ENCODE measurements around the gene TOPAZ1. TPM values are rescaled to one million over a fixed set of nuclear protein-coding genes. Genes with fewer than 3 reads are reported as not detected.

The TOPAZ1 gene
- total RNA-seq, 4 donors from 2014 or later, result not detected

DNA sequence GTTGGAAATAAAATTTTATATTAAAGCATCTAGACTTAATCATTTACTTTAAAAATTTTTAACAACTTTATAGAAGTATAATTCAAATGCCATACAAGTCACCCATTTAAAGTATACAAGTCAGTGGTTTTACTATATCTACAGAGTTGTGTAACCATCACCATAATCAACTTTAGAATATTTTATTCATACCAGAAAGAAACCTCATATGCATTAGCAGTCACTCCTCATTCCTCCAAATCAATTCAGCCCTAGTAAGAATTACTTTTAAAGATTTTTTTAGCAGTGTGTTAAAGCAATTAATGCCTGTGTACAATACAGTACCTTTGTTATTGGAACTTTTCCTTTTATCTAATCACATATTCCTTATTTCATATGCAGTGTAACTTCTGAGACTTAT, 82.9 kb downstream of the TOPAZ1 start:
- Histone ChIP-seq H3K9me3 (no peaks in the 10 kb centered on the region), H3K27ac (no peak overlapping the region), H3K4me3 (no peak overlapping the region), H3K27me3 (peaks cover 4% of the 10 kb centered on the region), H3K4me1 (no peaks in the 10 kb centered on the region), H3K36me3 (no peaks in the 10 kb centered on the region)
- no peak for TF ChIP-seq EP300 (IDR thresholded peaks at IDR 0.05)
- TF ChIP-seq, protein P1, sequence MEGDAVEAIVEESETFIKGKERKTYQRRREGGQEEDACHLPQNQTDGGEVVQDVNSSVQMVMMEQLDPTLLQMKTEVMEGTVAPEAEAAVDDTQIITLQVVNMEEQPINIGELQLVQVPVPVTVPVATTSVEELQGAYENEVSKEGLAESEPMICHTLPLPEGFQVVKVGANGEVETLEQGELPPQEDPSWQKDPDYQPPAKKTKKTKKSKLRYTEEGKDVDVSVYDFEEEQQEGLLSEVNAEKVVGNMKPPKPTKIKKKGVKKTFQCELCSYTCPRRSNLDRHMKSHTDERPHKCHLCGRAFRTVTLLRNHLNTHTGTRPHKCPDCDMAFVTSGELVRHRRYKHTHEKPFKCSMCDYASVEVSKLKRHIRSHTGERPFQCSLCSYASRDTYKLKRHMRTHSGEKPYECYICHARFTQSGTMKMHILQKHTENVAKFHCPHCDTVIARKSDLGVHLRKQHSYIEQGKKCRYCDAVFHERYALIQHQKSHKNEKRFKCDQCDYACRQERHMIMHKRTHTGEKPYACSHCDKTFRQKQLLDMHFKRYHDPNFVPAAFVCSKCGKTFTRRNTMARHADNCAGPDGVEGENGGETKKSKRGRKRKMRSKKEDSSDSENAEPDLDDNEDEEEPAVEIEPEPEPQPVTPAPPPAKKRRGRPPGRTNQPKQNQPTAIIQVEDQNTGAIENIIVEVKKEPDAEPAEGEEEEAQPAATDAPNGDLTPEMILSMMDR (IDR thresholded peaks at IDR 0.05), result no peak
- no peak for TF ChIP-seq POLR2AphosphoS5 (IDR thresholded peaks at IDR 0.05)
- TF ChIP-seq POLR2A (IDR thresholded peaks at IDR 0.05), result no peak
- no peak for DNase-seq (ENCODE audit: low spot score in 2 of 2)

DNA sequence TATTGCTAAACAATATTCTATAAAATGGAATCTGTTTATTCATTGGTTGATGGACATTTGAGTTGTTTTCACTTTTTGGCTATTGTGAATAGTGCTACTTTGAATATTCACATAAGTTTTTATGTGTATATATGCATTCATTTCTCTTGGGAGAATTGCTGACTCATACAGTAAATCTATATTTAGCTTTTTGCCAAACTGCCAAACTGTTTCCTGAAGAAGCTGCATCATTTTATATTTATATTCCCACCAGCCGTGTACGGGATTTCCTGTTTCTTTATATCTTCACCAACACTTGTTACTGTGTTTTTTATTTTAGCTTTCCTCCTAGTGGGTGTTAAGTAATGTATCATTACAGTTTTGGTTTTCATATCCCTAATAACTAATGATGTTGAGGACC, 84.3 kb downstream of the TOPAZ1 start:
- peaks cover 4% of the 10 kb centered on the region for H3K27me3 ChIP-seq
- WGBS, result 39% methylated on average over 2 of the region's 2 CpGs
- DNase-seq (ENCODE audit: low spot score in 2 of 2), result no peak
- H3K9me3 ChIP-seq, result no peaks in the 10 kb centered on the region
- no peak overlapping the region for H3K27ac ChIP-seq
- TF ChIP-seq, protein P1 (IDR thresholded peaks at IDR 0.05), result no peak
- TF ChIP-seq POLR2AphosphoS5 (IDR thresholded peaks at IDR 0.05) (no peak), POLR2A (IDR thresholded peaks at IDR 0.05) (no peak), EP300 (IDR thresholded peaks at IDR 0.05) (no peak)
- no peak overlapping the region for H3K4me3 ChIP-seq
- no peaks in the 10 kb centered on the region for H3K4me1 ChIP-seq
- no peaks in the 10 kb centered on the region for H3K36me3 ChIP-seq

DNA sequence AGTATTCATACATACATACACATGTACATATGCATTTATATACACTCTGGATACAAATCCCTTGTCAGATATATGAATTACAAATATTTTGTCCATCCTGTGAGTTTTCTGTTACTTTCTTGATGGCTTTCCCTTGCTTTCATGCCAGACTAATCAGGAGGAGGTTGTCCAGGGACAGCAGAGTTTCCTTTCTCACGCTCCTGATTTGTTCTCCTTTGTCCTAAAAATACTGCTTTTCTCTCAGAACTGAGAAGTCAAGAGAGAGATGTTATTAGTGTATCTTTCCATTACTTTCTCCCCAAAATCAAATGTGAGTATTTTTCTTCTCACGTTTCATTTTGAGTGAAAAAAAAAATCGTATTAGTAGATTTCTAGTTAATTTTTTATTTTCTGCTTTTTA, 84.8 kb downstream of the TOPAZ1 start:
- TF ChIP-seq EP300 (IDR thresholded peaks at IDR 0.05), result no peak
- TF ChIP-seq, protein P1 (IDR thresholded peaks at IDR 0.05), result no peak
- TF ChIP-seq POLR2AphosphoS5 (IDR thresholded peaks at IDR 0.05), result no peak
- TF ChIP-seq POLR2A (IDR thresholded peaks at IDR 0.05), result no peak
- WGBS, result 77% methylated on average over 3 of the region's 3 CpGs
- no peak overlapping the region for H3K27ac ChIP-seq

DNA sequence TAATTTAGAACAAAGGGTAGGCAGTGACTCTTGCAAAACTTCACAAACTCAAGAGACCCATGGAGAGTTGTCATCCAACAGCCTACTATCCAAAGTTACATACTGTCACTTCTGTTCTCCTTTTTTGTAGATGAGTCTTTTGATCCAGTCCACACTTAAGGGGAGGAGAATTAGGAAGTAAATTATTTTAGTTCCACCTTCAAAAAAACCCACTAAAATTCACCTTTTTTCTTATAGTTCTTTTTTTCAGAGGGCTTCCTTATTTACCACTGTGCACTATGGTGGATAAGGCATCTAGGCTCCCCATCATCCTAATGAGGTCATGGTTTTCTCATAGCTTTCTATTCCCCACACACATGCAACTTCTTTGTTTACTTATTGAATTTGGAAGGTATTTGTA, 88.3 kb downstream of the TOPAZ1 start:
- H3K36me3 ChIP-seq, result no peaks in the 10 kb centered on the region

More for the DNA sequence above, 84.8 kb downstream of the TOPAZ1 start:
- Histone ChIP-seq H3K9me3 (no peaks in the 10 kb centered on the region), H3K36me3 (no peaks in the 10 kb centered on the region), H3K27me3 (peaks cover 4% of the 10 kb centered on the region), H3K4me3 (no peak overlapping the region), H3K4me1 (no peaks in the 10 kb centered on the region)
- DNase-seq (ENCODE audit: low spot score in 2 of 2), result no peak

DNA sequence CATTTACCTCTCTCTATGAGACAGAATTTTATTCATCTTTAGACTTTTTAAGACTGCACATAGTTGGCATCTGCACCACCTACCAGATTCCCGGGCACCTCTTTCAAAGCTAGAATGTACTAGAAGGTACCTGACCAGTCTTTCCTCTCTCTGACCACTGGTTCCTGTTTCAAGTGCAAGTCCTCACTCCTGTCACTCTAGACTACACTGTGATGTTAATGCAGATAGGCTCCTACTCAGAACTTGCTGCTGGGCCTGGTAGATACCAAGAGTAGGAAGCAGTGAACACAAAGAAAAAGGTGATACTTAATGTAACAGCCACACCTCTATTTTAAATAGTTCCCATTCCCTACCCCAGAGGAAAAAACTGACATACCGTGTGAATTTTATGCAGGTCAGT, 88.8 kb downstream of the TOPAZ1 start:
- Histone ChIP-seq H3K4me3 (no peak overlapping the region), H3K4me1 (no peaks in the 10 kb centered on the region), H3K27me3 (peaks cover 4% of the 10 kb centered on the region), H3K9me3 (no peaks in the 10 kb centered on the region), H3K36me3 (no peaks in the 10 kb centered on the region), H3K27ac (no peak overlapping the region)
- TF ChIP-seq EP300 (IDR thresholded peaks at IDR 0.05), result no peak
- no peak for TF ChIP-seq POLR2A (IDR thresholded peaks at IDR 0.05)
- TF ChIP-seq POLR2AphosphoS5 (IDR thresholded peaks at IDR 0.05), result no peak
- TF ChIP-seq, protein P1 (IDR thresholded peaks at IDR 0.05), result no peak
- WGBS, result 86% methylated on average over 2 of the region's 2 CpGs
- no peak for DNase-seq (ENCODE audit: low spot score in 2 of 2)

More for the DNA sequence above, 88.3 kb downstream of the TOPAZ1 start:
- no peak for DNase-seq (ENCODE audit: low spot score in 2 of 2)
- Histone ChIP-seq H3K9me3 (no peaks in the 10 kb centered on the region), H3K4me1 (no peaks in the 10 kb centered on the region), H3K27me3 (peaks cover 4% of the 10 kb centered on the region), H3K4me3 (no peak overlapping the region), H3K27ac (no peak overlapping the region)
- TF ChIP-seq EP300 (IDR thresholded peaks at IDR 0.05), result no peak
- TF ChIP-seq, protein P1 (IDR thresholded peaks at IDR 0.05), result no peak
- TF ChIP-seq POLR2A (IDR thresholded peaks at IDR 0.05), result no peak
- TF ChIP-seq POLR2AphosphoS5 (IDR thresholded peaks at IDR 0.05), result no peak

All from suprapubic skin (tissue), 4 donors.